Heart left ventricle (tissue), 16 donors: Measurements from ENCODE around the gene HPSE2. TPM values are rescaled to one million over a fixed set of nuclear protein-coding genes. Genes with fewer than 3 reads are reported as not detected.
"Not testable (repeated sequence)": the region's sequence is repeated elsewhere in the genome, so short reads cannot be mapped to it uniquely, and the experiment has no call there.

Source experiments
- ATAC-seq, 4 donors: fragments of 200-7000 bp; cut with Tn5 transposase; one replicate each; pipeline ENCODE4 v1.9.1; 2020 to 2022; ENCODE audit warnings: moderate library complexity in 4 of 4, mild to moderate bottlenecking in 3 of 4, moderate number of reproducible peaks in 1 of 4
- DNase-seq, 5 donors: peaks; one replicate each; pipeline ENCODE4 v3.0.0-alpha.2; 2020
- H3K27ac ChIP-seq, 12 donors: fragments of 200-600 bp; sonication (generic) in 4 of 12; one replicate each; pipeline versions ENCODE4 v1.5.0 to v1.8.0; 2016 to 2022; ENCODE audit warnings: mild to moderate bottlenecking in 2 of 12
- H3K27me3 ChIP-seq, 9 donors: fragments of 200-600 bp; sonication (generic) in 2 of 9; one replicate each; pipeline versions ENCODE4 v1.5.1 to v1.8.0; 2016 to 2022; ENCODE audit warnings: mild to moderate bottlenecking in 3 of 9
- H3K36me3 ChIP-seq, 9 donors: fragments of 200-600 bp; sonication (generic) in 2 of 9; one replicate each; pipeline versions ENCODE4 v1.5.0 to v1.8.0; 2018 to 2022; ENCODE audit warnings: mild to moderate bottlenecking in 2 of 9
- H3K4me1 ChIP-seq, 12 donors: fragments of 200-600 bp; sonication (generic) in 4 of 12; one replicate each; pipeline versions ENCODE4 v1.5.0 to v1.8.0; 2016 to 2022; ENCODE audit warnings: mild to moderate bottlenecking in 3 of 12
- H3K4me3 ChIP-seq, 12 donors: fragments of 200-600 bp; sonication (generic) in 4 of 12; one replicate each; pipeline versions ENCODE4 v1.5.0 to v1.8.0; 2017 to 2022; ENCODE audit warnings: mild to moderate bottlenecking in 9 of 12, moderate library complexity in 4 of 12
- H3K9me3 ChIP-seq, 12 donors: fragments of 200-600 bp; sonication (generic) in 4 of 12; one replicate each; pipeline versions ENCODE4 v1.5.0 to v1.8.0; 2016 to 2022; ENCODE audit warnings: mild to moderate bottlenecking in 1 of 12
- POLR2A ChIP-seq, 2 donors: fragments of 450-650 bp; IDR thresholded peaks; one replicate each; pipeline ENCODE4 v1.6.1; 2017; ENCODE audit warnings: antibody characterized with exemption in 2 of 2, mild to moderate bottlenecking in 2 of 2, moderate library complexity in 2 of 2
- WGBS, 4 donors: extraction: QIAGEN DNeasy Blood & Tissue Kit in 2 of 4; methylation state at CpG; one replicate each; pipeline versions ENCODE4 v1.1.5 to v1.1.7; 2013 to 2018; 5-methylcytosine and 5-hydroxymethylcytosine counted together
- intact Hi-C, 10 donors: fragments of 100-400 bp; cut with DNase I; formaldehyde crosslinking; loops; one replicate each; pipeline versions ENCODE4 v1.11.1 to v1.14.2; 2022
- polyA plus RNA-seq, 2 donors: library from polyadenylated mRNA; stranded (reverse); fragments of 200-250 nt; gene quantifications; one replicate each; pipeline ENCODE4 v1.2.3, GENCODE V29; 2013
- total RNA-seq, 9 donors: library from RNA; depleted of rRNA in 2 of 9; stranded (reverse); fragments of >200 nt in 2 of 9; fragmentation: NEBNext Ultra II Directional in 3 of 9; extraction: Animal tissue kit (Norgen Biotek cat#: 25700) in 3 of 9; gene quantifications; one replicate each; pipeline versions ENCODE4 v1.1.0 to v1.2.4, GENCODE V29; 2016 to 2023
- TF ChIP-seq, protein P1 (sequence below), 12 donors: fragments of 200-600 bp; sonication (generic) in 4 of 12; IDR thresholded peaks; one replicate each; pipeline versions ENCODE4 v1.5.0 to v1.8.0; 2018 to 2022; ENCODE audit warnings: antibody characterized with exemption in 12 of 12, mild to moderate bottlenecking in 5 of 12
- donor health status: ischemic (EF 13 %, LVEDD 7.1; RV severe dilation, severe dysfunction).
- donor health status: healthy with polysubstance abuse.
- donor health status: DM: no; HTN: yes; CAD: no.
- donor health status: DM: no; HTN: no; CAD: no.
- donor health status: ischemic (EF 25% LVEDD 6.9; RV normal size, moderate dysfunction).
- donor health status: ischemic (EF 25% LVEDD 5.7; RV mildly dilated, moderate dysfunction).
- donor health status: healthy.
- donor health status: DM: yes; HTN: yes; CAD: no.
- donor health status: ischemic (EF 35%, LVEDD 5.7; RV mildly dilated, moderate dysfunction).
- donor health status: nonischemic (EF 11% LVEDD 7.7; RV severe dilation, severe dysfunction).
- donor health status: DM: yes; HTN: yes; CAD: no.
- donor health status: PGD.
- donor health status: ischemic (EF 29% LVEDD 5.4; RV normal size, mild dysfunction).
- donor health status: nonischemic (EF 23%, LVEDD 6.1; RV moderate dilation, normal function).

The HPSE2 gene
- total and polyA plus RNA-seq, 11 donors: 0.06 to 0.18 (median 0.12) TPM; not detected in 3

DNA sequence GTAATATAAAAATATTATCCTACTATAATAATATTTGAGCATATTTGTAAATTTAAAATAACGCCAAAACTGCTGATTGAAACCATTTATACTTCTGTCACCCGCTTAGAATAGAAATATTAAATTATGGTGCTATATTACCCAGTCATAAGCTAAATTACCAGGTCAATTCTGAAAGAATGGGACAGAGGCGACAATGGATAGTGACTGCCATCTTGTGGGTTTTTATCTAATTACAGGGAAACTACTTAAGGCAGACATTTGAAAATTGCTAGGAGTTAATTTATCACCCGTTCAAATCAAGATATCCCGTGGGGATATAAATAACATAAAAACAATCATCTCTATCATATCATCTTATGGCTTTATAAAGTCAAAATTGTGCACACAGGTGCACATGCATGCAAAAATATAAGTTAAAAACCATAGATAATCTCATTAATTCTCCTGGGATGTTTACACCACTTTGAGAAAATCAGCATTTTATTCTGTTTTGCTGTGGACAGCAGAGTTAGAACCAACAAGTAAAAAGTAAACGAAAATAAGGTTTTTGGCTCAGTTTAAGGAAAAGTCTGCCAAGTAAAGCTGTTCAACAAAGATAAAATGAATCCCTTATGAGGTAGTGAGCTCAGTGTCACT, 41.3 kb upstream of the HPSE2 start:
- Histone ChIP-seq H3K9me3 (peaks cover 0 to 4% (median 0%) of the 10 kb centered on the region in 12 donors), H3K4me1 (no peaks in the 10 kb centered on the region), H3K36me3 (no peaks in the 10 kb centered on the region), H3K27ac (no peak overlapping the region), H3K27me3 (peaks cover 0 to 16% (median 0%) of the 10 kb centered on the region in 9 donors), H3K4me3 (no peak overlapping the region)
- WGBS, 4 donors: 16 to 21% (median 18%) methylated on average over 6 of the region's 6 CpGs
- TF ChIP-seq, protein P1, sequence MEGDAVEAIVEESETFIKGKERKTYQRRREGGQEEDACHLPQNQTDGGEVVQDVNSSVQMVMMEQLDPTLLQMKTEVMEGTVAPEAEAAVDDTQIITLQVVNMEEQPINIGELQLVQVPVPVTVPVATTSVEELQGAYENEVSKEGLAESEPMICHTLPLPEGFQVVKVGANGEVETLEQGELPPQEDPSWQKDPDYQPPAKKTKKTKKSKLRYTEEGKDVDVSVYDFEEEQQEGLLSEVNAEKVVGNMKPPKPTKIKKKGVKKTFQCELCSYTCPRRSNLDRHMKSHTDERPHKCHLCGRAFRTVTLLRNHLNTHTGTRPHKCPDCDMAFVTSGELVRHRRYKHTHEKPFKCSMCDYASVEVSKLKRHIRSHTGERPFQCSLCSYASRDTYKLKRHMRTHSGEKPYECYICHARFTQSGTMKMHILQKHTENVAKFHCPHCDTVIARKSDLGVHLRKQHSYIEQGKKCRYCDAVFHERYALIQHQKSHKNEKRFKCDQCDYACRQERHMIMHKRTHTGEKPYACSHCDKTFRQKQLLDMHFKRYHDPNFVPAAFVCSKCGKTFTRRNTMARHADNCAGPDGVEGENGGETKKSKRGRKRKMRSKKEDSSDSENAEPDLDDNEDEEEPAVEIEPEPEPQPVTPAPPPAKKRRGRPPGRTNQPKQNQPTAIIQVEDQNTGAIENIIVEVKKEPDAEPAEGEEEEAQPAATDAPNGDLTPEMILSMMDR (IDR thresholded peaks at IDR 0.05): peak in 1 of 12 donors; percentile 9
- no peak for TF ChIP-seq POLR2A (IDR thresholded peaks at IDR 0.05)
- ATAC-seq (no peak), DNase-seq (no peak)
- intact Hi-C loops: no loop called here

DNA sequence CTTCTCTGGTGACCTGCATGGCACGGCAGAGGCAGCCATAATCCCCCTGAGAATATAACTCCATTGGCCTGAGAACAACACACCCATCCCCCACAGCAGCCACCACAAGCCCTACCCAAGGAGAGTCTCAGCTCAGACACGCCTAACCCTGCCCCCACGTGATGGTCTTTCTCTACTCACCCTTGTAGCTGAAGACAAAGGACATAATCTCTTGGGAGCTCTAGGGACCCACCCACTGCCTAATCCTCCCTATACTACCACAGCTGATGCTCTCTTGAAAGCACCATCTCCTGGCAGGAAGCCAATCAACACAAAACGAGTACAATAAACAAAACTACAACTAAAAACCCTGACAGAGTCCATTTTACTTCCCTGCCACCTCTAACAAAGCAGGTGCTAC, 30.7 kb upstream of the HPSE2 start:
- intact Hi-C loops: no loop called here
- TF ChIP-seq POLR2A (IDR thresholded peaks at IDR 0.05): no peak
- TF ChIP-seq, protein P1 (IDR thresholded peaks at IDR 0.05): no peak
- DNase-seq: no peak
- 35 to 47% (median 38%) methylated on average over 4 of the region's 4 CpGs for WGBS, 4 donors
- Histone ChIP-seq H3K27me3 (no peaks in the 10 kb centered on the region), H3K4me1 (no peaks in the 10 kb centered on the region), H3K4me3 (no peak overlapping the region), H3K9me3 (peaks cover 0 to 7% (median 0%) of the 10 kb centered on the region in 12 donors), H3K27ac (no peak overlapping the region), H3K36me3 (no peaks in the 10 kb centered on the region)
- no peak for ATAC-seq

DNA sequence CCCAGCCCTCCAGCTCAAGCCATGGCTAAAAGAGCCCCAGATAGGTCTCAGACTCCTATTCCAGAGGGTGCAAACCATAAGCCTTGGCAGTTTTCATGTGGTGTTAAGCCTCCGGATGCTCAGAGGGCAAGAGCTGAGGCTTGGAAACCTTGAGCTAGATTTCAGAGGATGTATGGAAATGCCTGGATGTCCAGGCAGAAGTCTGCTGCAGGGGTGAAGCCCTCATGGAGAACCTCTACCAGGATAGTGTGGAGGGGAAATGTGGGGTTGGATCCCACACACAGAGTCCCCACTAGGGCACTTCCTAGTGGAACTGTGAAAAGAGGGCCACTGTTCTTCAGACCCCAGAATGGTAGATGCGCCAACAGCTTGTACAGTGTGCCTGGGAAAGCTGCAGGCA, 13.2 kb upstream of the HPSE2 start:
- Histone ChIP-seq H3K9me3 (peaks cover 0 to 17% (median 4%) of the 10 kb centered on the region in 12 donors), H3K4me1 (no peaks in the 10 kb centered on the region), H3K27me3 (peaks cover 0 to 7% (median 0%) of the 10 kb centered on the region in 9 donors), H3K4me3 (no peak overlapping the region), H3K27ac (no peak overlapping the region), H3K36me3 (no peaks in the 10 kb centered on the region)
- ATAC-seq (no peak), DNase-seq (no peak)
- intact Hi-C loops: loop anchor here in 2 of 10 donors (2.0 to 5.0 kb wide), 3 partner anchors 782 to 942 kb away; no protein-coding TSS in a partner anchor
- TF ChIP-seq POLR2A (IDR thresholded peaks at IDR 0.05): no peak
- TF ChIP-seq, protein P1 (IDR thresholded peaks at IDR 0.05): no peak
- 38 to 84% (median 50%) methylated on average over 2 of the region's 2 CpGs for WGBS, 4 donors

DNA sequence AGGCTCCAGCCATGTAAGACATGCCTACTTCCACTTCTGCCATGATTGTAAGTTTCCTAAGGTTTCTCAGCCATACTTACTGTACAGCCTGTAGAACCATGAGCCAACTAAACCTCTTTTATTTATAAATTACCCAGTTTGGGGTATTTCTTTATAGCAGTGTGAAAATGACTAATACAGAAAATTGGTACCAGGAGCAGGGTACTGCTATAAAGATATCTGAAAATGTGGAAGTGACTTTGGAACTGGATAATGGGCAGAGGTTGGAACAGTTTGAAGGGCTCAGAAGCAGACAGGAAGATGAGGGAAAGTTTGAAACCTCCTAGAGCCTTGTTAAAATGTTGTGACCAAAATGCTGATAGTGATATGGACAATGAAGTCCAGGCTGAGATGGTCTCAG, 12.2 kb upstream of the HPSE2 start:
- H3K4me1 ChIP-seq, DNase-seq, ATAC-seq, H3K36me3 ChIP-seq, H3K27me3 ChIP-seq, H3K4me3 ChIP-seq, H3K27ac ChIP-seq: not testable (repeated sequence)
- H3K9me3 ChIP-seq: peaks cover 0 to 17% (median 3%) of the 10 kb centered on the region in 12 donors
- intact Hi-C loops: loop anchor here in 9 of 10 donors (1.0 to 5.0 kb wide), 5 partner anchors 779 to 941 kb away; no protein-coding TSS in a partner anchor
